Astrocyte (in vitro differentiated cells and primary cell): ENCODE results near the gene TFDP2.

ENCODE experiments used
- EZH2 ChIP-seq: IDR thresholded peaks from 2 replicates; pipeline ENCODE4 v1.6.1; 2012; ENCODE audit warnings: mild to moderate bottlenecking, low read length, inconsistent platforms; ENCODE audit not compliant: insufficient read depth
- TF ChIP-seq, protein P1 (sequence below): IDR thresholded peaks from 2 replicates; pipeline ENCODE4 v1.5.1; 2011; ENCODE audit warnings: low read depth, mild to moderate bottlenecking, inconsistent platforms, low read length, moderate library complexity; ENCODE audit not compliant: insufficient read depth

DNA sequence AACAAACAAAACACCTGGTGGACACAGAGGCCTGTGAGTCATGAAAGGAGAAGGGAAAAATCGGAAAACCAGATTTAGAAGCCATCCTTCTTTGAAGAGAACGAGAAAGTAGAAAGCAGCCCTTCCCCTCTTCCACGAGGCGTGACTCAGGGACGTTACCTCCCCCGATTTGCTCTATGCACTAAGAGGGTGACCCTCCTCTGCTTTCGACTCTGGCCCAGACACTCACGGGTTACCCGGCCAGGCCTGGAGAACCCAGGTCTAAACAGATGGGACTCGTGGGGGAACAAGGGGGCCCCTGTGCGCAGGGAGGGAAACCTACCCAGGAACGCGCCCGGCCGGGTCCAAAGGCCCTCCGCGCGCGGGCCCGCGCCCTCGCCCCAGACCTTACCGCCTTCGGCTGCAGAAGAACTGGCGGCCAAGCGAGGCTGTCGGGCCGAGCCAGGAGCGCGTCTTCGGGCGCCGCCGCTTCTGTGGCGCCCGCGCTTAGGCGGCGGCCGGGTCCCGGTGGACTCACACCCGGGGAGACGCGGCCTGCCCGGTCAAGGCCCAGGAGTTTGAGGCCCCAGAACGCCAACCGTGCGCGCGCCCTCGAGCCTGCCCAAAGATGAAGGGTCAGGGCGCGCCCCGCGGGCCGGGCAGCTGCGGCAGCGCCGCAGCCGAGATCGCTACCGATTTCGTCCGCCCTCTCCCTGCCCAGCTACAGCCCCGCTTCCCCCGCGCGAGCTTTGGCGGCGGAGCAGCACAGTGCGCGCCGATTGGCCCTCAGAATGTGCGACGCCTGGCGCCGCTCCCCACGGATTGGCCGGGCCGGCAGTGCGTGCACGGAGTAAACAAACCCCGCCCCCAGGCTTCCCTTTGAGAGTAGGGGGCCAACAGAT is at the start of gene TFDP2:
- TF ChIP-seq, protein P1, sequence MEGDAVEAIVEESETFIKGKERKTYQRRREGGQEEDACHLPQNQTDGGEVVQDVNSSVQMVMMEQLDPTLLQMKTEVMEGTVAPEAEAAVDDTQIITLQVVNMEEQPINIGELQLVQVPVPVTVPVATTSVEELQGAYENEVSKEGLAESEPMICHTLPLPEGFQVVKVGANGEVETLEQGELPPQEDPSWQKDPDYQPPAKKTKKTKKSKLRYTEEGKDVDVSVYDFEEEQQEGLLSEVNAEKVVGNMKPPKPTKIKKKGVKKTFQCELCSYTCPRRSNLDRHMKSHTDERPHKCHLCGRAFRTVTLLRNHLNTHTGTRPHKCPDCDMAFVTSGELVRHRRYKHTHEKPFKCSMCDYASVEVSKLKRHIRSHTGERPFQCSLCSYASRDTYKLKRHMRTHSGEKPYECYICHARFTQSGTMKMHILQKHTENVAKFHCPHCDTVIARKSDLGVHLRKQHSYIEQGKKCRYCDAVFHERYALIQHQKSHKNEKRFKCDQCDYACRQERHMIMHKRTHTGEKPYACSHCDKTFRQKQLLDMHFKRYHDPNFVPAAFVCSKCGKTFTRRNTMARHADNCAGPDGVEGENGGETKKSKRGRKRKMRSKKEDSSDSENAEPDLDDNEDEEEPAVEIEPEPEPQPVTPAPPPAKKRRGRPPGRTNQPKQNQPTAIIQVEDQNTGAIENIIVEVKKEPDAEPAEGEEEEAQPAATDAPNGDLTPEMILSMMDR = no peak
- no peak for TF ChIP-seq EZH2
